ENCODE results near the gene NAV2.
A peak's percentile ranks its signal among the peaks of the same experiment; 100 is the strongest.

The NAV2 gene

GRCh38 chr11:20157728-20158127 is 445.1 kb downstream of the NAV2 start:
- Histone ChIP-seq H3K27me3 (ENCODE audit: insufficient read depth, low read length) (peaks cover 98% of the 10 kb centered on the region), H3K9ac (ENCODE audit: low read depth, low read length) (no peak overlapping the region), H3K9me3 (ENCODE audit: insufficient read depth, low read depth, low read length) (no peaks in the 10 kb centered on the region), H3K36me3 (ENCODE audit: insufficient read depth, low read length) (no peaks in the 10 kb centered on the region), H3K4me1 (ENCODE audit: insufficient read depth, low read length) (peaks cover 57% of the 10 kb centered on the region), H3K4me3 (ENCODE audit: low read length) (peak overlapping the region; percentile 58), H3K27ac (ENCODE audit: low read depth, low read length) (no peak overlapping the region)
- WGBS = 2% methylated on average over 9 of the region's 9 CpGs

- Histone ChIP-seq H3K9me3 (ENCODE audit: insufficient read depth, low read depth, low read length) (no peaks in the 10 kb centered on the region), H3K4me3 (ENCODE audit: low read length) (no peak overlapping the region), H3K36me3 (ENCODE audit: insufficient read depth, low read length) (no peaks in the 10 kb centered on the region), H3K4me1 (ENCODE audit: insufficient read depth, low read length) (peaks cover 57% of the 10 kb centered on the region), H3K27ac (ENCODE audit: low read depth, low read length) (no peak overlapping the region), H3K27me3 (ENCODE audit: insufficient read depth, low read length) (peaks cover 100% of the 10 kb centered on the region), H3K9ac (ENCODE audit: low read depth, low read length) (no peak overlapping the region)
- 3% methylated on average over 32 of the region's 33 CpGs for WGBS
Observed at GRCh38 chr11:20158597-20159257, 446.1 kb downstream of the NAV2 start.

GRCh38 chr11:20159466-20160381 is 447.1 kb downstream of the NAV2 start:
- WGBS = 2% methylated on average over 61 of the region's 65 CpGs
- Histone ChIP-seq H3K9ac (ENCODE audit: low read depth, low read length) (no peak overlapping the region), H3K36me3 (ENCODE audit: insufficient read depth, low read length) (no peaks in the 10 kb centered on the region), H3K4me1 (ENCODE audit: insufficient read depth, low read length) (peaks cover 58% of the 10 kb centered on the region), H3K27me3 (ENCODE audit: insufficient read depth, low read length) (peaks cover 100% of the 10 kb centered on the region), H3K4me3 (ENCODE audit: low read length) (no peak overlapping the region), H3K27ac (ENCODE audit: low read depth, low read length) (no peak overlapping the region), H3K9me3 (ENCODE audit: insufficient read depth, low read depth, low read length) (no peaks in the 10 kb centered on the region)

GRCh38 chr11:20160425-20161229 is 448.0 kb downstream of the NAV2 start, which contains the start of gene DBX1:
DBX1 (minus strand) TSS chr11:20160475; CDS start chr11:20160324, 151 bp downstream.
- H3K4me3 ChIP-seq (ENCODE audit: low read length) = peak within 1 kb of the TSS; percentile 20
- peaks cover 100% of the 10 kb centered on the region for H3K27me3 ChIP-seq (ENCODE audit: insufficient read depth, low read length)
- WGBS = under 1% methylated on average over 30 of the region's 30 CpGs

GRCh38 chr11:20161230-20161918 is 448.7 kb downstream of the NAV2 start:
- Histone ChIP-seq H3K27ac (ENCODE audit: low read depth, low read length) (no peak overlapping the region), H3K4me3 (ENCODE audit: low read length) (peak overlapping the region; percentile 20), H3K9ac (ENCODE audit: low read depth, low read length) (no peak overlapping the region), H3K36me3 (ENCODE audit: insufficient read depth, low read length) (no peaks in the 10 kb centered on the region), H3K9me3 (ENCODE audit: insufficient read depth, low read depth, low read length) (no peaks in the 10 kb centered on the region), H3K27me3 (ENCODE audit: insufficient read depth, low read length) (peaks cover 100% of the 10 kb centered on the region), H3K4me1 (ENCODE audit: insufficient read depth, low read length) (peaks cover 56% of the 10 kb centered on the region)
- under 1% methylated on average over 29 of the region's 29 CpGs for WGBS

More at GRCh38 chr11:20160425-20161229, 448.0 kb downstream of the NAV2 start, which contains the start of gene DBX1:
- Histone ChIP-seq H3K4me1 (ENCODE audit: insufficient read depth, low read length) (peaks cover 56% of the 10 kb centered on the region), H3K9ac (ENCODE audit: low read depth, low read length) (no peak within 1 kb of the TSS), H3K9me3 (ENCODE audit: insufficient read depth, low read depth, low read length) (no peaks in the 10 kb centered on the region), H3K27ac (ENCODE audit: low read depth, low read length) (no peak within 1 kb of the TSS), H3K36me3 (ENCODE audit: insufficient read depth, low read length) (no peaks in the 10 kb centered on the region)

- Histone ChIP-seq H3K27me3 (ENCODE audit: insufficient read depth, low read length) (peaks cover 100% of the 10 kb centered on the region), H3K27ac (ENCODE audit: low read depth, low read length) (no peak overlapping the region), H3K4me1 (ENCODE audit: insufficient read depth, low read length) (peaks cover 54% of the 10 kb centered on the region), H3K9me3 (ENCODE audit: insufficient read depth, low read depth, low read length) (no peaks in the 10 kb centered on the region), H3K4me3 (ENCODE audit: low read length) (peak overlapping the region; percentile 22), H3K9ac (ENCODE audit: low read depth, low read length) (no peak overlapping the region), H3K36me3 (ENCODE audit: insufficient read depth, low read length) (no peaks in the 10 kb centered on the region)
- 1% methylated on average over 21 of the region's 24 CpGs for WGBS
Observed at GRCh38 chr11:20161923-20162744, 449.5 kb downstream of the NAV2 start.

- Histone ChIP-seq H3K9ac (ENCODE audit: low read depth, low read length) (no peak overlapping the region), H3K27me3 (ENCODE audit: insufficient read depth, low read length) (peaks cover 100% of the 10 kb centered on the region), H3K4me3 (ENCODE audit: low read length) (peak overlapping the region; percentile 44), H3K4me1 (ENCODE audit: insufficient read depth, low read length) (peaks cover 50% of the 10 kb centered on the region), H3K9me3 (ENCODE audit: insufficient read depth, low read depth, low read length) (no peaks in the 10 kb centered on the region), H3K27ac (ENCODE audit: low read depth, low read length) (no peak overlapping the region), H3K36me3 (ENCODE audit: insufficient read depth, low read length) (no peaks in the 10 kb centered on the region)
- WGBS = under 1% methylated on average over 61 of the region's 61 CpGs
Observed at GRCh38 chr11:20162824-20163782, 450.5 kb downstream of the NAV2 start.

- peaks cover 43% of the 10 kb centered on the region for H3K4me1 ChIP-seq (ENCODE audit: insufficient read depth, low read length)
- no peaks in the 10 kb centered on the region for H3K9me3 ChIP-seq (ENCODE audit: insufficient read depth, low read depth, low read length)
- no peaks in the 10 kb centered on the region for H3K36me3 ChIP-seq (ENCODE audit: insufficient read depth, low read length)
- peak overlapping the region; percentile 44 for H3K4me3 ChIP-seq (ENCODE audit: low read length)
- no peak overlapping the region for H3K9ac ChIP-seq (ENCODE audit: low read depth, low read length)
- H3K27me3 ChIP-seq (ENCODE audit: insufficient read depth, low read length) = peaks cover 100% of the 10 kb centered on the region
- H3K27ac ChIP-seq (ENCODE audit: low read depth, low read length) = no peak overlapping the region
- 2% methylated on average over 26 of the region's 26 CpGs for WGBS
Observed at GRCh38 chr11:20163783-20164481, 451.3 kb downstream of the NAV2 start.
